HEK293 (cell line): Measurements from ENCODE around the gene NIPBL.

Experiments used
- CTCF ChIP-seq: fragments of 450-650 bp; formaldehyde crosslinking; IDR thresholded peaks from 2 replicates; pipeline ENCODE4 v1.5.1; 2016; ENCODE audit warnings: missing biosample characterization, missing genetic modification characterization
- KLF10 ChIP-seq: fragments of 450-650 bp; IDR thresholded peaks from 2 replicates; pipeline ENCODE4 v1.5.1; 2018; ENCODE audit warnings: missing biosample characterization, mild to moderate bottlenecking, missing genetic modification characterization
- PATZ1 ChIP-seq: fragments of 450-650 bp; formaldehyde crosslinking; IDR thresholded peaks from 2 replicates; pipeline ENCODE4 v1.5.1; 2016; ENCODE audit warnings: missing biosample characterization, missing genetic modification characterization
- SCRT2 ChIP-seq: fragments of 450-650 bp; formaldehyde crosslinking; IDR thresholded peaks from 2 replicates; pipeline ENCODE4 v1.5.1; 2016; ENCODE audit warnings: missing biosample characterization, missing genetic modification characterization
- YY1 ChIP-seq: fragments of 450-650 bp; formaldehyde crosslinking; IDR thresholded peaks from 2 replicates; pipeline ENCODE4 v1.5.1; 2018; ENCODE audit warnings: missing biosample characterization, missing genetic modification characterization
- ZBTB10 ChIP-seq: fragments of 450-650 bp; formaldehyde crosslinking; IDR thresholded peaks from 2 replicates; pipeline ENCODE4 v1.5.1; 2016; ENCODE audit warnings: missing biosample characterization, missing genetic modification characterization
- ZNF175 ChIP-seq: fragments of 450-650 bp; formaldehyde crosslinking; IDR thresholded peaks from 2 replicates; pipeline ENCODE4 v1.5.1; 2016; ENCODE audit warnings: missing biosample characterization, missing genetic modification characterization
- ZNF239 ChIP-seq: fragments of 450-650 bp; formaldehyde crosslinking; IDR thresholded peaks from 2 replicates; pipeline ENCODE4 v1.5.1; 2016; ENCODE audit warnings: missing biosample characterization, missing genetic modification characterization
- ZNF510 ChIP-seq: fragments of 450-650 bp; formaldehyde crosslinking; IDR thresholded peaks from 2 replicates; pipeline ENCODE4 v1.5.1; 2018; ENCODE audit warnings: mild to moderate bottlenecking, missing genetic modification characterization, missing biosample characterization; ENCODE audit not compliant: insufficient replicate concordance

GRCh38 chr5:37014321-37014720 is 137.8 kb downstream of the NIPBL start:
- no peak for TF ChIP-seq SCRT2 (tag by site-specific recombination)
- no peak for TF ChIP-seq CTCF (tag by site-specific recombination)
- no peak for TF ChIP-seq ZBTB10 (tag by site-specific recombination)
- no peak for TF ChIP-seq ZNF510 (tag by site-specific recombination)
- TF ChIP-seq KLF10 (tag by site-specific recombination): no peak
- TF ChIP-seq ZNF175 (tag by site-specific recombination): no peak
- TF ChIP-seq ZNF239 (tag by site-specific recombination): no peak
- TF ChIP-seq YY1: no peak
- no peak for TF ChIP-seq PATZ1 (tag by site-specific recombination)
